Measurements from ENCODE around the gene ERC1.

GRCh38 chr12:1117371-1117770 lies 126.3 kb downstream of the ERC1 start:
- no peak for TF ChIP-seq FOXP2 (optimal IDR thresholded peaks at IDR 0.05; ENCODE audit: control extremely low read depth, extremely low read length, insufficient read depth)
- no peak for TF ChIP-seq EZH2 (IDR thresholded peaks at IDR 0.05)
- no peak for TF ChIP-seq POLR2AphosphoS5 (IDR thresholded peaks at IDR 0.05; ENCODE audit: borderline replicate concordance, low read depth, low read length)
